CD8-positive, alpha-beta memory T cell (primary cell): Measurements from ENCODE around the gene OAS3. TPM values are rescaled to one million over a fixed set of nuclear protein-coding genes. Genes with fewer than 3 reads are reported as not detected.
A peak's percentile ranks its signal among the peaks of the same experiment; 100 is the strongest.

ENCODE experiments used
- CTCF ChIA-PET: fragments of 350-600 bp; sonication (Branson Sonifier 250); formaldehyde crosslinking; loops from one replicate; lab custom pipeline; 2021; ENCODE audit warnings: antibody characterized with exemption; lab: Charles Lee
- POLR2A ChIA-PET: fragments of 350-600 bp; sonication (Branson Sonifier 250); formaldehyde crosslinking; loops from one replicate; lab custom pipeline; 2021; ENCODE audit warnings: antibody characterized with exemption; lab: Charles Lee
- DNase-seq, 5 donors: peaks; one replicate each; pipeline versions ENCODE4 v3.0.0 to v3.0.0-alpha.2; 2020 to 2022; ENCODE audit warnings: mixed read lengths in 1 of 5
- H3K27ac ChIP-seq: one replicate; pipeline ENCODE4 v1.7.0; 2013; ENCODE audit warnings: low read depth, mild to moderate bottlenecking, low read length, moderate library complexity
- H3K27me3 ChIP-seq: 2 replicates; pipeline ENCODE4 v1.7.0; 2013; ENCODE audit warnings: low read length, mild to moderate bottlenecking; ENCODE audit not compliant: insufficient read depth, poor library complexity, severe bottlenecking
- H3K36me3 ChIP-seq: 2 replicates; pipeline ENCODE4 v1.7.0; 2013; ENCODE audit warnings: mild to moderate bottlenecking, low read length, moderate library complexity; ENCODE audit not compliant: insufficient read depth
- H3K4me1 ChIP-seq: 2 replicates; pipeline ENCODE4 v1.7.0; 2013; ENCODE audit warnings: mild to moderate bottlenecking, low read length, moderate library complexity; ENCODE audit not compliant: insufficient read depth
- H3K4me3 ChIP-seq: 2 replicates; pipeline ENCODE4 v1.7.0; 2013; ENCODE audit warnings: mild to moderate bottlenecking, low read length
- H3K9me3 ChIP-seq: 2 replicates; pipeline ENCODE4 v1.7.0; 2013; ENCODE audit warnings: mild to moderate bottlenecking, low read length
- H3K27ac Mint-ChIP-seq, 8 donors: one replicate each; pipeline ENCODE4 v1.8.0; 2020 to 2021; ENCODE audit warnings: mixed read lengths in 8 of 8, mild to moderate bottlenecking in 6 of 8, inconsistent platforms in 3 of 8, moderate library complexity in 3 of 8
- H3K27me3 Mint-ChIP-seq, 2 donors: one replicate each; pipeline ENCODE4 v1.8.0; 2020 to 2021; ENCODE audit warnings: mixed read lengths in 2 of 2, mild to moderate bottlenecking in 1 of 2, moderate library complexity in 1 of 2
- H3K36me3 Mint-ChIP-seq, 3 donors: one replicate each; pipeline ENCODE4 v1.8.0; 2020 to 2021; ENCODE audit warnings: mixed read lengths in 3 of 3, inconsistent platforms in 1 of 3, mild to moderate bottlenecking in 1 of 3
- H3K4me1 Mint-ChIP-seq, 3 donors: one replicate each; pipeline ENCODE4 v1.8.0; 2020 to 2021; ENCODE audit warnings: mixed read lengths in 3 of 3, inconsistent platforms in 1 of 3, mild to moderate bottlenecking in 1 of 3
- H3K4me3 Mint-ChIP-seq, 7 donors: one replicate each; pipeline ENCODE4 v1.8.0; 2020 to 2021; ENCODE audit warnings: mixed read lengths in 7 of 7, mild to moderate bottlenecking in 6 of 7, moderate library complexity in 4 of 7, inconsistent platforms in 2 of 7
- H3K9me3 Mint-ChIP-seq, 5 donors: one replicate each; pipeline ENCODE4 v1.8.0; 2020 to 2022; ENCODE audit warnings: mixed read lengths in 5 of 5, mild to moderate bottlenecking in 3 of 5, moderate library complexity in 2 of 5, inconsistent platforms in 1 of 5
- polyA plus RNA-seq: library from polyadenylated mRNA; unstranded; fragments of 300-500 nt; fragmentation: Illumina TruSeq; gene quantifications from one replicate; pipeline ENCODE4 v1.2.3, GENCODE V29; 2021
- total RNA-seq, 2 experiments: library from RNA; stranded (reverse); gene quantifications; one replicate each; pipeline ENCODE4 v1.2.3, GENCODE V29; 2021

OAS3 gene
- total and polyA plus RNA-seq, 3 experiments from 2014 or later, result 11.2 to 22.0 (median 12.5) TPM

- H3K9me3 Mint-ChIP-seq, result no peaks in the 10 kb centered on the region
- H3K4me1 Mint-ChIP-seq, result no peaks in the 10 kb centered on the region
- Histone ChIP-seq H3K9me3 (no peaks in the 10 kb centered on the region), H3K36me3 (peaks cover 16% of the 10 kb centered on the region), H3K4me1 (no peaks in the 10 kb centered on the region), H3K27me3 (no peaks in the 10 kb centered on the region), H3K4me3 (no peak overlapping the region), H3K27ac (no peak overlapping the region)
- ChIA-PET CTCF (interaction anchor here (1.0 kb wide), 2 partner anchors 8 to 23 kb away, joined by 3 to 4 read pairs; no protein-coding TSS in a partner anchor), POLR2A (no interaction called here)
- peaks cover 4 to 63% (median 18%) of the 10 kb centered on the region in 3 donors for H3K36me3 Mint-ChIP-seq
- H3K27ac Mint-ChIP-seq, result peak overlapping the region in 2 of 8 donors; percentile 25 to 62
- DNase-seq, result no peak
- H3K27me3 Mint-ChIP-seq, result no peaks in the 10 kb centered on the region
- H3K4me3 Mint-ChIP-seq, result no peak overlapping the region
These were observed 31.5 kb downstream of the OAS3 start for GRCh38 chr12:112969547-112970306.

DNA sequence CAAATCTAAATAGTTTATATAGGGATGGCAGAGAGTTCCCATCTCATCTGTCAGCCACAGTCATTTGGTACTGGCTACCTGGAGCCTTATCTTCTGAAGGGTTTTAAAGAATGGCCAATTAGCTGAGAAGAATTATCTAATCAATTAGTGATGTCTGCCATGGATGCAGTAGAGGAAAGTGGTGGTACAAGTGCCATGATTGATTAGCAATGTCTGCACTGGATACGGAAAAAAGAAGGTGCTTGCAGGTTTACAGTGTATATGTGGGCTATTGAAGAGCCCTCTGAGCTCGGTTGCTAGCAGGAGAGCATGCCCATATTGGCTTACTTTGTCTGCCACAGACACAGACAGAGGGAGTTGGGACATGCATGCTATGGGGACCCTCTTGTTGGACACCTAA lies 32.1 kb downstream of the OAS3 start:
- ChIA-PET CTCF (interaction anchor here (1.0 kb wide), 1 partner anchor 23 kb away, joined by 4 read pairs; no protein-coding TSS in a partner anchor), POLR2A (no interaction called here)
- H3K4me1 Mint-ChIP-seq, result no peaks in the 10 kb centered on the region
- peak overlapping the region in 3 of 8 donors; percentile 20 to 62 (median 23) for H3K27ac Mint-ChIP-seq
- H3K4me1 ChIP-seq, result no peaks in the 10 kb centered on the region
- H3K27me3 Mint-ChIP-seq, result no peaks in the 10 kb centered on the region
- H3K27me3 ChIP-seq, result no peaks in the 10 kb centered on the region
- no peak overlapping the region for H3K4me3 Mint-ChIP-seq
- H3K27ac ChIP-seq, result no peak overlapping the region
- no peaks in the 10 kb centered on the region for H3K9me3 ChIP-seq
- H3K36me3 Mint-ChIP-seq, result peaks cover 4 to 57% (median 17%) of the 10 kb centered on the region in 3 donors
- H3K9me3 Mint-ChIP-seq, result no peaks in the 10 kb centered on the region
- DNase-seq, result no peak
- H3K4me3 ChIP-seq, result no peak overlapping the region
- H3K36me3 ChIP-seq, result peaks cover 13% of the 10 kb centered on the region

DNA sequence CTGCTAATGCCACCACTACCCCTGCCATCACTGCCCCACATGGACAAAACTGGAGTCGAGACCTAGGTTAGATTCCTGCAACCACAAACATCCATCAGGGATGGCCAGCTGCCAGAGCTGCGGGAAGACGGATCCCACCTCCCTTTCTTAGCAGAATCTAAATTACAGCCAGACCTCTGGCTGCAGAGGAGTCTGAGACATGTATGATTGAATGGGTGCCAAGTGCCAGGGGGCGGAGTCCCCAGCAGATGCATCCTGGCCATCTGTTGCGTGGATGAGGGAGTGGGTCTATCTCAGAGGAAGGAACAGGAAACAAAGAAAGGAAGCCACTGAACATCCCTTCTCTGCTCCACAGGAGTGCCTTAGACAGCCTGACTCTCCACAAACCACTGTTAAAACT lies 33.0 kb downstream of the OAS3 start:
- Mint-ChIP-seq H3K36me3 (peaks cover 4 to 49% (median 14%) of the 10 kb centered on the region in 3 donors), H3K4me1 (peaks cover 0 to 1% (median 0%) of the 10 kb centered on the region in 3 donors), H3K27ac (no peak overlapping the region), H3K9me3 (no peaks in the 10 kb centered on the region), H3K4me3 (no peak overlapping the region), H3K27me3 (no peaks in the 10 kb centered on the region)
- H3K4me3 ChIP-seq, result no peak overlapping the region
- H3K4me1 ChIP-seq, result no peaks in the 10 kb centered on the region
- ChIA-PET CTCF (interaction anchor here (1.2 kb wide), 1 partner anchor 22 kb away, joined by 5 read pairs; no protein-coding TSS in a partner anchor), POLR2A (no interaction called here)
- H3K27me3 ChIP-seq, result no peaks in the 10 kb centered on the region
- no peak overlapping the region for H3K27ac ChIP-seq
- H3K36me3 ChIP-seq, result peaks cover 9% of the 10 kb centered on the region
- no peak for DNase-seq
- H3K9me3 ChIP-seq, result no peaks in the 10 kb centered on the region

GRCh38 chr12:112973011-112973735 lies 34.9 kb downstream of the OAS3 start:
- Histone ChIP-seq H3K27ac (no peak overlapping the region), H3K9me3 (no peaks in the 10 kb centered on the region), H3K36me3 (peaks cover 1% of the 10 kb centered on the region), H3K4me3 (no peak overlapping the region), H3K27me3 (no peaks in the 10 kb centered on the region), H3K4me1 (peaks cover 16% of the 10 kb centered on the region)
- peaks cover under 1 to 31% (median 8%) of the 10 kb centered on the region in 3 donors for H3K36me3 Mint-ChIP-seq
- ChIA-PET POLR2A (no interaction called here), CTCF (no interaction called here)
- H3K27ac Mint-ChIP-seq, result peak overlapping the region in 3 of 8 donors; percentile 47 to 70 (median 54)
- H3K9me3 Mint-ChIP-seq, result no peaks in the 10 kb centered on the region
- H3K4me3 Mint-ChIP-seq, result peak overlapping the region in 1 of 7 donors; percentile 10
- no peaks in the 10 kb centered on the region for H3K27me3 Mint-ChIP-seq
- DNase-seq, result no peak
- peaks cover 5 to 20% (median 7%) of the 10 kb centered on the region in 3 donors for H3K4me1 Mint-ChIP-seq

DNA sequence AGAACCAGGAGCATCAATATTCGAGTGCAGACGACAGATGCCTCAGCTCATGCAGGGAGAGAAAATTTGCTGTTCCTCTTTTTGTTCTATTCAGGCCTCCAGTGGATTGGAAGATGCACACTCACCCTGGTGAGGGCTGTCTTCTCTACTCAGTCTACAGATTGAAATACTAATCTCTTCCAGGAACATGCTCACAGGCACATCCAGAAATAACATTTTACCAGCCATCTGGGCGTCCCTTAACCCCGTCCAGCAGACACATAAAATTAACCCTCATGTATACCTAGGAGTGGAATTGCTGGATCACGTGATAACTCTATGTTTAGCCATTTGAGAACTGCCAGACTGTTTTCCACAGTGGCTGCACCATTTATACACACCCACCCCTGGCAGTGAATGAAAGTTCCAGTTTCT lies 35.6 kb downstream of the OAS3 start:
- no peaks in the 10 kb centered on the region for H3K9me3 Mint-ChIP-seq
- H3K4me1 ChIP-seq, result peaks cover 16% of the 10 kb centered on the region
- H3K27ac Mint-ChIP-seq, result peak overlapping the region in 1 of 8 donors; percentile 70
- no peak overlapping the region for H3K27ac ChIP-seq
- no peaks in the 10 kb centered on the region for H3K27me3 ChIP-seq
- no peaks in the 10 kb centered on the region for H3K9me3 ChIP-seq
- H3K36me3 Mint-ChIP-seq, result peaks cover 0 to 31% (median 8%) of the 10 kb centered on the region in 3 donors
- peak overlapping the region in 1 of 7 donors; percentile 10 for H3K4me3 Mint-ChIP-seq
- DNase-seq, result no peak
- peaks cover 5 to 22% (median 8%) of the 10 kb centered on the region in 3 donors for H3K4me1 Mint-ChIP-seq
- H3K36me3 ChIP-seq, result no peaks in the 10 kb centered on the region
- H3K4me3 ChIP-seq, result no peak overlapping the region
- CTCF ChIA-PET, result no interaction called here
- POLR2A ChIA-PET, result no interaction called here
- no peaks in the 10 kb centered on the region for H3K27me3 Mint-ChIP-seq

DNA sequence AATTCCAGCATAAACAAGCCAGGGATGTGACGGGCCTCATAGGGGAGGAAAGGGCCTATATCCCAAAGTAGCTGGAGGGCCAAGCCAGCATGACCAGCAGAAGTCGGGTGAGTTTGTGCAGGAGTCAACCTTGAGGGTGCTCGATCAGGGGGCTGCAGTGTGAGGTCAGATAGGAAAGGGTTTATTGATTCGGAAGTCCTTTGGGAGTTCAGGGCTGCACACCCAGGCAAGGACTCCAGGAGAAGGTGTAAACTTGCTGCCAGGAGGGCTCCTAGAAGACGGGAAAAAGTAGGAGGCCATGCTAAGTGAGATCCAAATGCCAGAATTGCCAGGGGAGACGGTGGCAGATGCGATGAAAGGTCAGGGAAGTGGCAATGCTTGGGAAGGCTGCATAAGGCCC lies 36.6 kb downstream of the OAS3 start:
- H3K36me3 Mint-ChIP-seq, result peaks cover 0 to 28% (median 8%) of the 10 kb centered on the region in 3 donors
- H3K36me3 ChIP-seq, result no peaks in the 10 kb centered on the region

DNA sequence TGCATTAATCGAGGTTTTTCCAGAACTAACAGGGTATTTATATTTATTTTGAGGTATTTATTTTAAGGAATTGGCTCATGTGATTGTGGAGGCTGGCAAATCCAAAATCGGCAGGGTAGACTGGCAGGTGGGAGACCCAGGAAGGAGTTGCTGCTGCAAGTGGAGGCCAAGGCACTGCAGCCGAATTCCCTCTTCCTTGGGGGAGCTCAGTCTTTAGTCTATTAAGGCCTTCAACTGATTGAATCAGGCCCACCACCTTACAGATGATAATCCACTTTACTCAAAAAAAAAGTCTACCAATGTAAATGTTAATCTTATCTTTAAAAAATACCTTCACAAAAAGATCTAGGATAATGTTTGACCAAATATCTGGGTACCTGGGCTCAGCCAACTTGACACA lies 38.9 kb downstream of the OAS3 start:
- ChIA-PET CTCF (interaction anchor here (1.1 to 2.7 kb wide), 4 partner anchors 8 to 70 kb away, joined by 3 to 37 read pairs (median 8); partner anchors contain the start of gene OAS1), POLR2A (interaction anchor here (2.8 kb wide), 1 partner anchor 39 kb away, joined by 24 read pairs; the partner anchor contains the start of gene OAS3)
- H3K27me3 ChIP-seq, result no peaks in the 10 kb centered on the region
- H3K9me3 ChIP-seq, result no peaks in the 10 kb centered on the region
- no peaks in the 10 kb centered on the region for H3K9me3 Mint-ChIP-seq
- H3K27ac ChIP-seq, result no peak overlapping the region
- H3K27me3 Mint-ChIP-seq, result no peaks in the 10 kb centered on the region
- H3K4me3 ChIP-seq, result peak overlapping the region; percentile 99
- peak overlapping the region; percentile 63 to 99 (median 98) for H3K27ac Mint-ChIP-seq
- H3K4me3 Mint-ChIP-seq, result peak overlapping the region in 3 of 7 donors; percentile 29 to 100 (median 99)
- H3K4me1 Mint-ChIP-seq, result peaks cover 33 to 53% (median 39%) of the 10 kb centered on the region in 3 donors
- H3K36me3 Mint-ChIP-seq, result peaks cover 1 to 23% (median 4%) of the 10 kb centered on the region in 3 donors
- no peak for DNase-seq
- H3K36me3 ChIP-seq, result no peaks in the 10 kb centered on the region
- peaks cover 30% of the 10 kb centered on the region for H3K4me1 ChIP-seq

More for the DNA sequence above, 36.6 kb downstream of the OAS3 start:
- H3K9me3 Mint-ChIP-seq, result no peaks in the 10 kb centered on the region
- CTCF ChIA-PET, result interaction anchor here (1.5 kb wide), 1 partner anchor 18 kb away, joined by 5 read pairs; no protein-coding TSS in a partner anchor
- Histone ChIP-seq H3K27me3 (no peaks in the 10 kb centered on the region), H3K4me1 (peaks cover 16% of the 10 kb centered on the region), H3K27ac (no peak overlapping the region), H3K9me3 (no peaks in the 10 kb centered on the region), H3K4me3 (no peak overlapping the region)
- H3K4me3 Mint-ChIP-seq, result peak overlapping the region in 2 of 7 donors; percentile 18 to 49
- POLR2A ChIA-PET, result no interaction called here
- H3K27ac Mint-ChIP-seq, result peak overlapping the region in 1 of 8 donors; percentile 52
- DNase-seq, result no peak
- H3K27me3 Mint-ChIP-seq, result no peaks in the 10 kb centered on the region
- H3K4me1 Mint-ChIP-seq, result peaks cover 10 to 30% (median 17%) of the 10 kb centered on the region in 3 donors
